GM21526 (cell line): ENCODE results near the gene UBE2M.
"Not testable (repeated sequence)": the region's sequence is repeated elsewhere in the genome, so short reads cannot be mapped to it uniquely, and the experiment has no call there.

Source experiments
- ATAC-seq: cut with Tn5 transposase; IDR thresholded peaks from one replicate; pipeline ENCODE4 v1.9.1; 2021; ENCODE audit warnings: moderate library complexity; ENCODE audit not compliant: unreplicated experiment, low FRiP score

The UBE2M gene

DNA sequence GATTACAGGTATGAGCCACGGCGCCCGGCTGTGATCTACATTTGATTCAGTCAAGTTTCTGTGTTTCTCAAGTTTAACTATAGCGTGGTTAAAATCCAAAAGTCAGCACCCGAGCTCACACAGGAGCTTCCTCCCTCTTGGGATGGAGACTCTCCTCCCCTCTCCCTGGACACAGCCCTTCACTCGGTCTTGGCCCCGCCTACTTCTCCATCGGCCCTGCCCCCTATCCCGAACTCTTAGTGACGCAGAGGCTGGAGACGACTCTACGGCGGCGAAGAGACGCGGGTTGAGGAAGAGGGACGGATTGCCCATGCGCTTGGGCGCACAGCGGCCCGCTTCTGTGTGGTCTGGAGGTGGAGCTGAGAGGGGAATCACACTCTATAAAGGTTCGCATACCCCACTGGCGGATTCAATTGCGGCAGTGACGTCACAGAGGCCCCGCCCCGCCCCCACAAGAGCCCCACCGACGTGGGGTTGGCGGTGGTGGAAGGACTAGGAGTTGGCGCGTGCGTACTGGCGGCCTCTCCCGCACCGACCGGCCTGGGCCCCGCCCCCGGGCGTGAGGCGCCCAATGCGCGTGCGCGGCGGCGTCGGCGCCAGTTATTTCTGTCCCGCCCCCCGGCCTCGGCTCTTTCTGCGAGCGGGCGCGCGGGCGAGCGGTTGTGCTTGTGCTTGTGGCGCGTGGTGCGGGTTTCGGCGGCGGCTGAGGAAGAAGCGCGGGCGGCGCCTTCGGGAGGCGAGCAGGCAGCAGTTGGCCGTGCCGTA lies 14.4 kb downstream of the UBE2M start, which contains the start of gene TRIM28:
Gene TRIM28, plus strand, starts transcription at position 239 of the 765 bp plus-strand sequence. CDS start 694 bp downstream, outside the sequence.
- peak; percentile 82 for ATAC-seq

DNA sequence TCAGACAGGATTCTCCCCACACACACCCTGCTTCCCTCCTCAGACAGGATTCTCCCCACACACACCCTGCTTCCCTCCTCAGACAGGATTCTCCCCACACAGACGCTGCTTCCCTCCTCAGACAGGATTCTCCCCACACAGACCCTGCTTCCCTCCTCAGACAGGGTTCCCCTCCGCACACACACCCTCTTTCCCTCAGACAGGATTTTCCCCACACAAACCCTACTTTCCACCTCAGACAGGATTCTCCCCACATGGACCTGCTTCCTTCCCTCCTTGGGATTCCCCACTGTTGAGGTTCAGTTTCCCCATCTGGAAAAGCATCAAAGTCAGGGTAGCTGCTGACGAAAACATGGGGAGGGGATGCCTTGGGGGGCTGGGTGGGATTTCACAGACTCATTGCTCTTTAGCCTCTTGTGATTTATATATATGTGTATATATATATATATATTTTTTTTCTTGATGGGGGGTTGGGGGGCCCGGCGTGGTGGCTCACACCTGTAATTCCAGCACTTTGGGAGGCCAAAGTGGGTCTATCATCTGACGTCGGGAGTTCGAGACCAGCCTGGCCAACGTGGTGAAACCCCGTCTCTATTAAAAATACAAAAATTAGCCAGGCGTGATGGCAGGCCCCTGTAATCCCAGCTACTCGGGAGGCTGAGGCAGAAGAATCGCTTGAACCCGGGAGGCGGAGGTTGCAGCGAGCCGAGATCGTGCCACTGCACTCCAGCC lies 15.6 kb downstream of the UBE2M start:
- not testable (repeated sequence) for ATAC-seq

DNA sequence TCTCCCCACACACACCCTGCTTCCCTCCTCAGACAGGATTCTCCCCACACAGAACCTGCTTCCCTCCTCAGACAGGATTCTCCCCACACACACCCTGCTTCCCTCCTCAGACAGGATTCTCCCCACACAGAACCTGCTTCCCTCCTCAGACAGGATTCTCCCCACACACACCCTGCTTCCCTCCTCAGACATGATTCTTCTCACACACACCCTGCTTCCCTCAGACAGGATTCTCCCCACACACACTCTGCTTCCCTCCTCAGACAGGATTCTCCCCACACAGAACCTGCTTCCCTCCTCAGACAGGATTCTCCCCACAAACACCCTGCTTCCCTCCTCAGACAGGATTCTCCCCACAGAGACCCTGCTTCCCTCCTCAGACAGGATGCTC lies 19.2 kb downstream of the UBE2M start:
- not testable (repeated sequence) for ATAC-seq

DNA sequence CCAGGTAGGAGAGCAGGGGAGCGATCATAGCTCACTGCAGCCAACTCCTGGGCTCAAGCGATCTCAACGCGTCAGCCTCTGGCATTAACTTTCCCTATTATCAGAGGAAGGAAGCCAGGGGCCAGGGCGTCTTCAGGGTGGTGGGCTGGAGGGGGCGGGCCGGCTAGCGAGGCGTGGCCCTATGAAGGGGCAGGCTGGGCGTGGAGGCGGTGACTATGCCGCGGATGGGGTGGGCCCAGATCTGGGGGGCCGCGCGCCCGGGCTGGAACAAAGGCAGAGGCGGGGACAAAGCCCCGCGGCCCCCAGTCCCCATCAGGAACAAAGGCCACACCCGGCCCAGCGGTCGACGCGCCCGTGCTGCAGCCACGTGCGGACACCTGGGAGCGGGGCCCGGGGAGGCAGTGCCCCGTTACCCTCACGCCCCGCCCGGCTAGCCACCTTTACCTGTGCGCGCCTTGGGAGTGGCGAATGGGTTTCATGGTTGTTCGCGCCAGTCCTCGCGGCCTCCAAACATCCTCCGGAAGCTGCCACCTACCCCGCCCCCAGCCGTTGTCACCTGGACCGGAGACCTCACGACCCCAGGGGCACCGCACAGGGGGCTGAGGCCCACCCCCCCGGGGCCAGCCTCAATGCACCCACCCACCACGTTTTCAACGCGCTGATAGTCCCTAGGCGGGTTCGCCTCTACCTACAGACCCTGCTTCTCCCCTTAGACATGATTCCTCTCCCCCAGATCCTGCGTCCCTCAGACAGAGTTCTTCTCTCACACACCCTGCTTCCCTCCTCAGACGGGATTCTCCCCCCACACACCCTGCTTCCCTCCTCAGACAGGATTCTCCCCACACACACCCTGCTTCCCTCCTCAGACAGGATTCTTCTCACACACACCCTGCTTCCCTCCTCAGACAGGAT lies 19.9 kb downstream of the UBE2M start:
- no peak for ATAC-seq

DNA sequence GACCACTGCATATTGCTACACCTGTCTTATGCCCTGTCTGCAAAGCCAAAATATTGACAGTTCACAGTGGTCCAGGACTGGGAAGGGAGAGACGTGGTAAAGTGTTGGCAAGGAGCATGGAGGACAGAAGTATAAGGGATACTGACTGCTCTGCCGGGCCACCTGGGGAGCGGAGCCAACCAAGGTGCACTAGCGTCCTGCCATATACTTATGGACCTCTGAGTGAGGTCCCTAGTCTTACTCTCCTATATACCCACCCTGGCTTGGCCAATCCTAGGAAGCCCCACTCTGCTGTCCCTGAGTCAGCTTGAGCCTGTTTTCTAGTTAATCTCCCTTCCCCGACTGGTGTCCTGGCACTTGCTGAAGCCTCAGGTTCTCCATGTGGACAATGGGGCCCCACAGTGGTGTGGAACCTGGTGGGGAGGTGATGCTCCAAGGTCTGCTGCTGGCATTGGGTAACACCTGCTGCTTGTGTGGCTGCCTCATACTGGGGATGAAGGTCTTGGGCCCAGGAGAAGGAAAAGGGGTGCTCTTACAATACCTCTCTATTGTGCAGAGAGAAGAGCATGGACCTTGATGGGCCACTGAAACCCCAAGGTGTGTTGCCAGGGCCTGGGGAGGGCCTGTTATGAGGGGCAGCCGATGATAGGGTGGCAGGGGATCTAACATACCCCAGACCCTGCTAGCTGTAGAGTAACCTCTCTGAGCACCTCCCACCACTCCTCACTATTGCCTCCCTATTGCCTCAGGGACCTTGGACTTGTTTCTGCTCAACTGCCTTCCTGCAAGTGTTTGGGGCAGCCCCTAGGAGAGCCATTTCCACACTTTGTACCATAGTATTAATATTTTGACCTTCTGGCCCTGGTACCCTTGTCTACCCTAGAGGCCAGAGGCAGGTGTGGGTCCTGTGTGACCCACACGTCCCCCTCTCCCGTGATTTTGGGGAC lies 21.3 kb downstream of the UBE2M start:
- ATAC-seq, result no peak

DNA sequence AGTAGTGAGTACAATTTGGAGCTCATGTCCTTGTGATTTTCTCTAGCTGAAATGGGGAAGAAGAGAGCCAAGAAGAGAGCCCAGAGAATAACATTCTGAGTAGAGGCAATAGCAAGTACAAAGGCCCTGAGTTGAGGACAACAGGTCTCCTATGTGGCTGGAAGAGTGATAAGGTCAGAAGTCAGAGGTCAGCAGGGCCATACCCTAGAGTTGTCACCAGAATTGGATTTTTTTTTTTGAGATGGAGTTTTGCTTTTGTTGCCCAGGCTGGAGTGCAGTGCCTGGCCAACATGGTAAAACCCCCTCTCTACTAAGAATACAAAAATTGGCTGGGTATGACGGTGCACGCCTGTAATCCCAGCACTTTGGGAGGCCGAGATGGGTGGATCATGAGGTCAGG lies 22.6 kb downstream of the UBE2M start:
- no peak for ATAC-seq

DNA sequence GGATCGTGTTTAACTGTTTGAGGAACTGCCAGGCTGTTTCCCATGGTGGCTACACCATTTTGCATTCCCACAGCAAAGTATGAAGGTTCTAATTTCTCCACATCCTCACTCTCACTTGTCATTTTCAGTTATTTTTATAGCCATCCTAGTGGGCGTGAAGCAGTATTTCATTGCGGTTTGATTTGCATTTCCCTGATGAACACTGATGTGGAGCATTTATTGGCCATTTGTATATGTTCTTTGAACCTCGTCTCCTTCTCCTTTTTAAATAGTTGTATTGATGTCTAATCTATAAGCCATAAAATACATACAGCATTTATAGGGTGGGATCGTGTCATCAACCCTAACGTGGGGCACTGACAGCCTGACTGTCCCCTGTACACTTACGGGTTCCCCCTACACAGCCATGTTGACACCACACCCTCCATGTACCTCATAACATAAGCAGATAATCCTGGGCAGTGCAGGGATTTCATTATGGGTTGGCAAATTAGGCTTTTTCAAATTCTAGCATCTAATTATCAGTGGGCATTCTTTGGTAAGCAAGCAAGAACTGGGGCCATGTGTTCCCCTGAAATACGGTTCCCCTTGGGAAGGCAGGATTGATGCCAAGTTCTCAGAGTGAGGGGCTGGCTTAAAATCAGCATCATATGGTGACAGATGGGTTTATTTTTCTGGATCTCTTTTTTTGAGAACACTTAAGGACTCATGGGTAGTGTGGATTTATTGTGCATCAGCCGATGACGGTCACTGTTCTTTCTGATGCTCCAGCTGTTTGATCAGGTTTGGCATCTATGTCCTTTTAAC lies 27.2 kb downstream of the UBE2M start:
- ATAC-seq, result no peak

DNA sequence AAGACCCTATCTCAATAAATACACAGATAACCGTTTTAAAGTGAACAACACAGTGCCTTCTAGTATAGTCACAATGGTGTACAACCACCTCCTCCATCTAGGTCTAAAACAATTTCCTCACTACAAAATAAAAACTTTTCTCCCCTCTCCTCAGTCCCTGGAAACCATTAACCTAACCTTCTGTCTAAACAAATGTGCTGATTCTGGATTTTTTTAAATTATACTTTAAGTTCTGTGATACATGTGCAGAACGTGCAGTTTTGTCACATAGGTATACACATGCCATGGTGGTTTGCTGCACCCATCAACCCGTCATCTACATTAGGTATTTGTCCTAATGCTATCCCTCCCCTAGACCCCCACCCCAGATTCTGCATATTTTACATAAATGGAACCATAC lies 29.0 kb downstream of the UBE2M start:
- no peak for ATAC-seq

DNA sequence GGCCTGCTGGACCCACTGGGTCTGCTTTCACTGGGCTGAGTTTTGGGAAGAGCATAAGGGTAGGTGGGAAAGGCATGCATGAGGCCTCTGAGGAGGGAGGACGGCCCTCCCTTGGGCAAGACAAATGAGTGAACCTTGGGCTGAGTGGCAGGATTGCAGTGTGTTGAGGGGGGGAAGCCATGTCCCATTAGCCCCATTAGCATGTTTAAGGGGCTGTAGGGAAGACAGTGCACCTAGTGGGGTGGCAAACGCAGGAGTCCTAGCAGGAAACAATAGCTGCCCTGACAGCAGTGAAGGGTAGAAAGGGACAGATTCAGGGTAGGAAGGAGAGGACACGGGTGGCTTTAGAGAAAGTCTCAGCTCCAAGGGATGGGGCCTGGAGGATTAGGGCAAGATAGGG lies 35.7 kb downstream of the UBE2M start:
- no peak for ATAC-seq

DNA sequence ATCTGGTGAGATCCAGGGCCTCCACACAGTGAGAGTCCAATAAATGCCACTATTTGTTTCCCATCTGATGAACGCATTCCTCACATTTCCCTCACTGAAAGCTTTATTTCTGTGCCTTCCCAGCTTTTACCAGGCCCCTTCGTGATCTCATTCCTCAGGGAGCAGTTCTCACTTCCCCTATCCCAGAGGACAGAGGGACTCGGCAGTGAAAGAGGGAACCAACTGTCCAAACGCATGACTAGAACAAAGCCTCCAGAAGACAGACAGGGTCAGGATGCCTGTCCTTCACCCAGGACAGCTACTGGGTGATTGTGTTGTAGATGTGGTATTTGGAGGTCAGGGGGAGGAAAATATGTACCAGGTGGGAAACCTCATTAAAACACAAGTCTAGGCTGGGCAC lies 36.8 kb downstream of the UBE2M start:
- no peak for ATAC-seq

DNA sequence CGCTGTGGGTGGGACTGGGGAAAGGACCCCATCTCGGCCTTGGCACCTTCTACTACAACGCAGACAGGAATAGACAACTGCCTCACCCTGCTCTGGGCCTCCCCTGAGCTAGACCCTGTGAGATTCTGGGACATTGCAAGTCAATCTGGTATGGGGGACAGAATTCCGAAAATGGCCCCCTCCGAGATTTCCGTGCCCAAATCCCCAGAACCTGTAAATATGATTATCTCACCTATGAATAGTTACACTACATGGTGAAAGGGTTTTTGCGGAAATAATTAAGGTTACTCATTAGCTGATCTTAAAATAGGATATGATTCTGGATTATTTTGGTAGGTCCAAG lies 38.2 kb downstream of the UBE2M start:
- no peak for ATAC-seq

DNA sequence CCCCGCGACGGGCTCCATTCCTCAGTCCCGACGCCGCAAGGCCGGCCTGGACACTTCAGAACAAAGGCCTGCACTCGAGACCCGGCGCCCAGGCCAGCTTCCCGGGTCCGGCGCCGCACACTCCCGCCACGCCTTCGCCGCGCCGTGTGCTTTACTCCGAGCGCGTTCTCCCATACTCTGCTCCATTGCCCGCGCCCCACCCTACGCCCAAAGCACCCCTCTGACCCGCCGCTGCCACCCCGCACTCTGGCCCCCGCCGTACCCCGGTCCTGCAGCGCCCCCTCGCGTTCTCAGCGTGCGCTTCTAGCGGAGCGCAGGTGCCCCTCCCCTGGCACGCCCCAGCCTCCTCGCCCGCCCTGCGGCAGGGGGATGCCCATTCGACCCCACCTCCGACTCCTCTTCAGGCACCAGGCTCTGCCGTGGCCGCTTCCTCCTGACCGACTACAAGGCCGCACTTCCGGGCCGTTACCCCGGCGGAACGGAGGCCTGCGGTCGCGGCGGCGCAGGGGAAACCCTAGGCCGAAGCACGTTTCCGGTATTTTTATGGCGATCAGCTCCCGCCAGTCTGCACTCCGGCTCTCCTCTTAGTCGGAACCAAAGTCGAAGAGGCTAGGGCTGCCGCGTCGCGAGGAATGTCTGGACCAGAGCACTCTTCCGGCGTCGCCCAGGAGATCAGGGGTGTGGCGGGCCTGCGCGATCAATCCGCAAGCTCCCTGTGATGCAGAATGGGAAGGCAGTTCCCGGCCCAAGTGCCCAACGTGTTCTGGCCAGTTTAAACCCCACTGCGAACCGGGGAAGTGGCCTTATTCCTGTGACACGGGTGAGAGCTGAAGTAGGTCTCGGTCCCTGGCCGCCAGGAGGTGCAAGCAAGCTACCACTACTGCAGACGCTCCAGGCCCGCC lies 38.8 kb downstream of the UBE2M start, which contains the start of gene ZBTB45:
Gene ZBTB45, minus strand, starts transcription at position 456 of the 902 bp plus-strand sequence. CDS start 2,137 bp downstream, outside the sequence.
- ATAC-seq, result peak; percentile 76

DNA sequence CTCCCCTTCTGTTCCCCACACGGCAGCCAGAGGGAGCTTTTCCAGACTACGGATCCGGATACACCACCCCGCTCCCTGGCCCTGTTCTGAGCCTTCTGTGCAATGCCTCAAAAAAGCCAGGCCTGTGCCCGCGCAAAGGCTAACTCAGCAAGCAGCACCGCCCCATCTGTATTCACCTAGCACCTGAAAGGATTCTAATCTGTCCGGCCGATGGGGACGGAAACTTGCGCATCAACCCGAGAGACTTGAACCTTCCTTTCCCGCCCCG lies 39.4 kb downstream of the UBE2M start:
- no peak for ATAC-seq

DNA sequence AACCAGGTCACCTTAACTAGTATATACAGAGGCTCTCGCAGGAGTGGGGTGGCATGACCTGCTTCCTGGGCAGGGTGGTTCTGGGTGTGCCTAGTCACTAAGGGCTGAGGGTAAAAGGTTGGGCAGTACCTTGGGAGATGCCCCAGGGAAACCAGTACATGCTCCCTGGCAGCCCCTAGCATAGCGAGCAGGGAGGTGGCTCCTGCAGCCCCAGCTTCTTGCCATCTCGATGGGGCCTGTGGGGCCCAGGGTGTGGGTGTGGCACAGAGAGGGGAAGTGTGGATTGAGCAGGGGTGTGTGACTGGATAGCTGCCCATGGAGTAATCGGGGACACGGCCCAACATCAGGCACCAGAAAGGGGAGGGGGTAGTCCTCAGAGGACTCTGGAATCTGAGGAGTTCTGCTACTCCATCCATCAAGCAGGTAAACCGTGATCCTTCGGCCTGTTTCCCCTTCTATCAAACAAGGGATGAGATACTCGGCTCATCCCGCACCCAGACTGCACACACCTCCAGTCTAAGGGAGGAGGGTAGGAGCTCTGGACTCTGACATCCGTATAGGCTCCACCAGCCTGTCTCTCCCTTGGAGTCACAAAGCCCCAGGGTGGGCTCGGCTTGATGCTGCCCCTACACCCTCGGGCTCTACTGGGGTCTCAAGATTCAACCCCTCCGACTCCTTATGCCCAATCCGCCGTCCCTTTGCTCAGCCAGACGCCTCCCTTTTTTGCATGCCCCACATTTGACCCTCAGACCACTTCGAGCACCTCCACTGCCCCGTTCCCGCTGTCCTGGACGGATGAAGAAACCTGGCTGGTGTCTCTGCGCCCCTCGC lies 39.9 kb downstream of the UBE2M start:
- no peak for ATAC-seq

DNA sequence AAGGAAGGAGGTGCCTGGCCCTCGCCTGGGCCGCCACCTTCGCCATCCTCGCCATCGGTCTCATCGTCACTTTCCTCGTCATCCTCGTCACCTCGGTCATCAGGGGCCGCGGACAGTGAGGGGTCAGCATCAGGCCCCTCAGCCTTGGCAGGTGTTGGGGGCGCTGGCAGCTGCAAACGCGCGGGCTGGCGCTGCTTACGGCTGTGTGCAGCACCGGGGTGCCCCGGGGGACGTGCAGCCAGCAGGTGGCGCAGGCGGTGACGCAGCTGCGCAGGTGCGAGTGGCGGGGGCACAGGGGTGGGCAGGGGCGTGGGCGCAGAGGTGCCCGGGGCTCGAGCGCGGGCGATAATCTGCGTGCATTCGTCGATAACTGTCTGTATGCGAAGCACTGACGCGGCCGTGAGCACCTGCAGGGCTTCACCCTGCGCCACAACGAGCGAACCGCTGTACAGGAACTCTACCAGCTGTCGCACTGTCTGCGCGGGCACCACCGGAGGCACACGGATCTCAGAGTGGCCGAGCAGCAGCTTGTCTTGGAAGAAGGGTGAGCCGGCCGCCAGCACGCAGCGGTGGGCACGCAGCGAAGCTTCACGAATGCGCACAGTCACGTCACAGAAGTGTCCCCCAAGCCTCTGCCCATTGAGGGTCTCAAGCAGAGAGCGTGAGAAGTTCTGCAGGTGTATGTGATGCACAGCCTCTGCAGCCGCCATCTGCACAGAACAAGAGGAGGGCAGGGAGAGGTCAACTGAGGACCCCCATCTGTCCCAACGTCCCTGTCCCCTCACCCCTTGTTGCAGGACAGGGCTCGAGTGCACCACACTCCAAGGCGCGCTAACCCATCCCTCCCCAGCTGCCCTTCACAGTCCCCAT lies 41.2 kb downstream of the UBE2M start:
- no peak for ATAC-seq

DNA sequence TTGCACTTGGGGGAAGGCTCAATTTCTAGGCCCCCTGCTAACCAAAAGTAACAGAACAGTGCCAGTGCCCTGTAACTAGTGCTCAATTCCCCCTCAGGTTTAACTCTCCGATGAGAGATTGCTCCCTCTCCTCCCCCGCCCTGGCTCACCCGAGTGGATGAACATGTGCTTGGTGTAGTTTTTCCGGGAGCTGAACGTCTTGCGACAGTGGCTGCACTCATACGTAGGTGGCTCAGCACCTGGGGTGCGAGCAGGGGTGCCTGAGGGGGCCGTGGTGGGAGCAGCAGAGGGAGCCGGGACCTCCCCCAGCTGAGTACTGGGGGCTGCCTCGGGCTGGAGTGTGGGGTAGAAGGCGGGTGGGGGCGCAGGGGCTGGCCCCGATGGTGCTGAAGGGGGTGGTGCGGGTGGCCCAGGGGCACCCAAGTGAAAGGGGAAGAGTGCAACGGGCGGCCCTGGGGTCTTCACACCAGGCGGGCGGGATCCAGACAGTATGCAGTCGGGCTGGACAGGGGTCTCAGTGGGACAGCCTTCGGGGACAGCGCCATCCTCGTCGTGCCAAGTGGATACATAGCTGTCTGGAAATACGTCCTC lies 42.1 kb downstream of the UBE2M start:
- no peak for ATAC-seq
